Measurements from ENCODE around the gene DOK4. TPM values are rescaled to one million over a fixed set of nuclear protein-coding genes. Genes with fewer than 3 reads are reported as not detected.
"Not testable (repeated sequence)": the region's sequence is repeated elsewhere in the genome, so short reads cannot be mapped to it uniquely, and the experiment has no call there.

DOK4 gene
- total RNA-seq, 1 donor from 2014 or later: 23.2 TPM

DNA sequence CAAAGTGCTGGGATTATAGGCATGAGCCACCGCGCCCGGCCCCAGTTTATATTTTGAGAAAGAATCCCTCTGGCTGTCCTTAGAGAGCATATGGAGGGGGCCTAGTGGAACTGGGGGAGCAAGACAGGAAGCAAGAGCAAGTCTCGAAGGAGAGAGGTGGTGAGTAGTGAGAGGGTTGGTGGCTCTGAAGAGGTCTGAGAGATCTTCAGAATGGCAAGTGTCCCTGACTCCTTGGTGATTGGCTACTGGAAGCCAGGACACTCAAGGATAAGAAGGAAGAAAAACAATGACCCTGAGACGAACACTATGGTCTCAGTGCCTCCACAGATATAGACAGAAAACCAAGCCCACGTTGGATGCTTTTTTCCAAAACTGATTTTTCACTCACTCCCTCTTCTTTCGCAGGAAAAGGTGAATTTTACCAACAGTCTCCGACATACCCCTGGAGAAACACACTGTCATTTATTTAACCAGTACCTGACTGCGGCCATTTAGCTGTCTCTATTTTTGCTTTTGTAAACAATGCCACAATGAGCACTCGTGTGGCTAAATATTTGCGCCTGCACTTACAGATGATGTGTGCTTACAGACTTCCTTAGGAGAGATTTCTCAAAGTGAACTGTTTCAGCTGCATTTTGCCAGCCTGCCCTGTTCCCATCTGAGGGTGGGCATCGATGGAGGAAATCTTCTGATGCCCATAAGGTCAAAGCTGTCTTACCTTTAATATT is 15.9 kb upstream of the DOK4 start:
- TF ChIP-seq, protein P1, sequence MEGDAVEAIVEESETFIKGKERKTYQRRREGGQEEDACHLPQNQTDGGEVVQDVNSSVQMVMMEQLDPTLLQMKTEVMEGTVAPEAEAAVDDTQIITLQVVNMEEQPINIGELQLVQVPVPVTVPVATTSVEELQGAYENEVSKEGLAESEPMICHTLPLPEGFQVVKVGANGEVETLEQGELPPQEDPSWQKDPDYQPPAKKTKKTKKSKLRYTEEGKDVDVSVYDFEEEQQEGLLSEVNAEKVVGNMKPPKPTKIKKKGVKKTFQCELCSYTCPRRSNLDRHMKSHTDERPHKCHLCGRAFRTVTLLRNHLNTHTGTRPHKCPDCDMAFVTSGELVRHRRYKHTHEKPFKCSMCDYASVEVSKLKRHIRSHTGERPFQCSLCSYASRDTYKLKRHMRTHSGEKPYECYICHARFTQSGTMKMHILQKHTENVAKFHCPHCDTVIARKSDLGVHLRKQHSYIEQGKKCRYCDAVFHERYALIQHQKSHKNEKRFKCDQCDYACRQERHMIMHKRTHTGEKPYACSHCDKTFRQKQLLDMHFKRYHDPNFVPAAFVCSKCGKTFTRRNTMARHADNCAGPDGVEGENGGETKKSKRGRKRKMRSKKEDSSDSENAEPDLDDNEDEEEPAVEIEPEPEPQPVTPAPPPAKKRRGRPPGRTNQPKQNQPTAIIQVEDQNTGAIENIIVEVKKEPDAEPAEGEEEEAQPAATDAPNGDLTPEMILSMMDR (IDR thresholded peaks at IDR 0.05; ENCODE audit: insufficient read depth, low read length, poor library complexity, severe bottlenecking): no peak
- no peak for DNase-seq (ENCODE audit: low read depth)
- peaks cover 15% of the 10 kb centered on the region for H3K27me3 ChIP-seq (ENCODE audit: control insufficient read depth, insufficient read depth, low read length)
- H3K4me3 ChIP-seq (ENCODE audit: low read depth, low read length): no peak overlapping the region
- H3K36me3 ChIP-seq (ENCODE audit: control insufficient read depth, insufficient read depth, low read length): no peaks in the 10 kb centered on the region

DNA sequence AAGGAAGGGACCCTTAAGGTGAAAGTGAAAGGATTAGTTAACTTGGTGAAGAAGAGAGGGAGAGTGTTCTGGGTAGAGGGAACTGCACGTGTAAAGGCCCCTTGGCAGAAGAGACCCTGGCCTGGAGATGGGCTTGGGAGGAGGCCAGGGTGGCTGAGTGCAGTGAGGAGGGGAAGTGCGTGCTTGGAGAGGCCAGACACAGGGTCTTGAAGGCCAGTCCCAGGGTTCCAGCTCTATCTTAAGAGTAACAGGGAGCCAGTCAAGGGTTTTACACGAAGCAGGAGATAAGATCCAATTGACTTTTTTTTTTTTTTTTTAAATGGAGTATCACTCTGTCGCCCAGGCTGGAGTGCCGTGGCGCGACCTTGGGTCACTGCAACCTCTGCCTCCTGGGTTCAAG is 15.2 kb upstream of the DOK4 start:
- TF ChIP-seq, protein P1 (IDR thresholded peaks at IDR 0.05; ENCODE audit: insufficient read depth, low read length, poor library complexity, severe bottlenecking): no peak
- no peaks in the 10 kb centered on the region for H3K36me3 ChIP-seq (ENCODE audit: control insufficient read depth, insufficient read depth, low read length)
- no peak for DNase-seq (ENCODE audit: low read depth)
- no peak overlapping the region for H3K4me3 ChIP-seq (ENCODE audit: low read depth, low read length)
- peaks cover 15% of the 10 kb centered on the region for H3K27me3 ChIP-seq (ENCODE audit: control insufficient read depth, insufficient read depth, low read length)

DNA sequence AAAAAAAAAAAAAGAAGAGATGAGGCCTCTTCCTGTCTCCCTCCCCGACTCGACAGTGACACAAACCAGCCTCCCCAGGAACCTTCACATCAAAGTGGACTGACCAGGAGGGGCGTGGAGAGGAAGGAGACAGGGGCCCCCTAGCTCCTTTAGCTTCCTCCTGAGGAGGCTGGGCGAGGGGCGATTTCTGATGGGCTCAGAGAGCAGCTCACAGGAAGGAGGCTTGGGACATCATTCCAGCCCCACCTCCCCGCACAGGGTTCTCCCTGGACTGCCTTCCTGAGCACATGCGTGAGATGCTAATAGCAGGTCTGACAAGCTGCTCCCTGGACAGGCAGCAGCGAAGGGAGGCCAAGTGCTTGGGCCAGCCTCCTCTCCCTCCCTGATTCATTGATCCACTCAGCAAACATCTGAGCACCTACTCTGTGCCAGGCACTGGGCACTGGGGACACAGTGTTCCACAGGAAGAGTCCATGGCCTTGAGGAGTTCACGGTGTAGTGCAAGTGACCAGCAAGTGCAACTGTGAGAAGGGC is 14.4 kb upstream of the DOK4 start:
- DNase-seq (ENCODE audit: low read depth): no peak
- no peak overlapping the region for H3K4me3 ChIP-seq (ENCODE audit: low read depth, low read length)
- peaks cover 15% of the 10 kb centered on the region for H3K27me3 ChIP-seq (ENCODE audit: control insufficient read depth, insufficient read depth, low read length)
- TF ChIP-seq, protein P1 (IDR thresholded peaks at IDR 0.05; ENCODE audit: insufficient read depth, low read length, poor library complexity, severe bottlenecking): no peak
- no peaks in the 10 kb centered on the region for H3K36me3 ChIP-seq (ENCODE audit: control insufficient read depth, insufficient read depth, low read length)

DNA sequence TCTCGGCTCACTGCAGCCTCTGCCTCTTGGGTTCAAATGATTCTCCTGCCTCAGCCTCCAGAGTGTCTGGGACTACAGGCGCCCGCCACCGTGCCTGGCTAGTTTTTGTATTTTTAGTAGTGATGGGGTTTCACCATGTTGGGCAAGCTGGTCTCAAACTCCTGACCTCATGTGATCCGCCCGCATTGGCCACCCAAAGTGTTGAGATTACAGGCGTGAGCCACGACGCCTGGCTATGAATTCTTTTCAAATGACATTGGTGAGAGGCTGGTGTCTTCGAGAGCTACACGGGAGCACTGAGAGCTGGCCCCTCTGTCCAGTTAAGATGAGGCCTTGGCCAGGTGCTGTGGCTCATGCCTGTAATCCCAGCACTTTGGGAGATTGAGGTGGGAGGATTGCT is 13.6 kb upstream of the DOK4 start:
- peaks cover 11% of the 10 kb centered on the region for H3K27me3 ChIP-seq (ENCODE audit: control insufficient read depth, insufficient read depth, low read length)
- H3K36me3 ChIP-seq (ENCODE audit: control insufficient read depth, insufficient read depth, low read length); DNase-seq (ENCODE audit: low read depth); H3K4me3 ChIP-seq (ENCODE audit: low read depth, low read length): not testable (repeated sequence)

DNA sequence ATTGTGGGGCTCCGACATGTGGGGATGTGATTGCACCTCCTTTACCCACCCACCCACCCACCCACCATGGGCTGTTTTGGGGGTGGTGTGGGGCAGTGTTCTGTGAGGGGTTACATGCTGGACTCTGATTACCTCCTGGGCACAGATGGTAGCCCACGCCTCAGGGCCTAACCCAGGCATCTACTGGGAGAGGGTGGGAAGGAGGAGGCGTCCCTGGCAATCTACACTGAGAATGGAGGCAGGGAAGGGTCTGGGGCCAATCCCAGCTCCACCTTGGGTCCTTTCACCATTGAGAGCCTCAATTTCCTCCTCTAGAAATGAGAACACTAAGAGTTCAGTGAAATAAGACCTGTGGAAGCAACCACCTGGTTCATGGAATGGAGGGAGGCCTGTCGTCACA is 11.7 kb upstream of the DOK4 start:
- DNase-seq (ENCODE audit: low read depth): no peak
- no peaks in the 10 kb centered on the region for H3K36me3 ChIP-seq (ENCODE audit: control insufficient read depth, insufficient read depth, low read length)
- H3K27me3 ChIP-seq (ENCODE audit: control insufficient read depth, insufficient read depth, low read length): no peaks in the 10 kb centered on the region
- H3K4me3 ChIP-seq (ENCODE audit: low read depth, low read length): no peak overlapping the region
- TF ChIP-seq, protein P1 (IDR thresholded peaks at IDR 0.05; ENCODE audit: insufficient read depth, low read length, poor library complexity, severe bottlenecking): no peak

DNA sequence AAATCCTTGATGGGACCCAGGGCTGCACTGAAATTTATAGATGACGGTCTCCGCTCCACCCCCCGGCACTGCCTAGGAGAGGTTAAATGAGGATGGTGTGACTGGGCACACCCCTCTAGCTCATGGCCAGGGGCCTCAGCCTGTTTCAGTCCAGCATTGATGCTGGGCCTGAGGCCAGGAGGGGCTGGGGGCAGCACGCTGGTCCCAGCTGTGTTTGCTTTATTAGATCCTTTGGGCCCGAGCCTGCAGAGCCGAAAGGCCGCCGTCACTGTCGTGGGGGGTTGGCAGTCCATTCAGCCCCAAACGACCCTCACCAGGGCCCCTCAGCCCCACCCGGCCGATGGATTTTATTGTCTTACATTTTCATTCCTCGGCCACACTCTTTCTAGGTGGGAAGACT is 10.8 kb upstream of the DOK4 start:
- no peaks in the 10 kb centered on the region for H3K27me3 ChIP-seq (ENCODE audit: control insufficient read depth, insufficient read depth, low read length)
- no peak for DNase-seq (ENCODE audit: low read depth)
- H3K4me3 ChIP-seq (ENCODE audit: low read depth, low read length): no peak overlapping the region
- H3K36me3 ChIP-seq (ENCODE audit: control insufficient read depth, insufficient read depth, low read length): no peaks in the 10 kb centered on the region
- TF ChIP-seq, protein P1 (IDR thresholded peaks at IDR 0.05; ENCODE audit: insufficient read depth, low read length, poor library complexity, severe bottlenecking): no peak

Data from kidney epithelial cell (primary cell).